NB4 (cell line): Measurements from ENCODE around the gene TAS2R50.

ENCODE experiments used
- POLR2A ChIP-seq: IDR thresholded peaks from 2 replicates; pipeline ENCODE4 v1.6.1; 2011; ENCODE audit warnings: mild to moderate bottlenecking; ENCODE audit not compliant: insufficient read length; ENCODE audit errors: extremely low read depth
- TF ChIP-seq, protein P1 (sequence below): IDR thresholded peaks from one replicate; pipeline ENCODE4 v1.5.1; 2012; ENCODE audit warnings: low read depth, low read length

DNA sequence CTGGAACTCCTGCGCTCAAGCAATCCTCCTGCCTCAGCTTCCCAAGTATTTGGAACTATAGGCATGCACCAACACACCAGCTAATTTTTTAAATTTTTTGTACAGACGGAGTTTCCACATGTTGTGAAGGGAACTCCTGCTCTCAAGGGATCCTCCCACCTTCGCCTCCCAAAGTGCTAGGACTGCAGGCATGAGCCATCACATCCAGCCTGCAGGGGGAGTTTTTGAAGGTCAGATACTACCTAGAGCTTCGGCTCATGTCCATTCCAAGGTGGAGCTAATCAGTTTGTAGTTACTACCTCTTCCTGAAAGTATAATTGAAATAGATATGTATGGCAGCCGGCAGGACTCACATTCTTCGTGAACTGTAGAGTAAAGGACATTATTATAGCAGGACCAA, 39.4 kb upstream of the TAS2R50 start:
- TF ChIP-seq, protein P1, sequence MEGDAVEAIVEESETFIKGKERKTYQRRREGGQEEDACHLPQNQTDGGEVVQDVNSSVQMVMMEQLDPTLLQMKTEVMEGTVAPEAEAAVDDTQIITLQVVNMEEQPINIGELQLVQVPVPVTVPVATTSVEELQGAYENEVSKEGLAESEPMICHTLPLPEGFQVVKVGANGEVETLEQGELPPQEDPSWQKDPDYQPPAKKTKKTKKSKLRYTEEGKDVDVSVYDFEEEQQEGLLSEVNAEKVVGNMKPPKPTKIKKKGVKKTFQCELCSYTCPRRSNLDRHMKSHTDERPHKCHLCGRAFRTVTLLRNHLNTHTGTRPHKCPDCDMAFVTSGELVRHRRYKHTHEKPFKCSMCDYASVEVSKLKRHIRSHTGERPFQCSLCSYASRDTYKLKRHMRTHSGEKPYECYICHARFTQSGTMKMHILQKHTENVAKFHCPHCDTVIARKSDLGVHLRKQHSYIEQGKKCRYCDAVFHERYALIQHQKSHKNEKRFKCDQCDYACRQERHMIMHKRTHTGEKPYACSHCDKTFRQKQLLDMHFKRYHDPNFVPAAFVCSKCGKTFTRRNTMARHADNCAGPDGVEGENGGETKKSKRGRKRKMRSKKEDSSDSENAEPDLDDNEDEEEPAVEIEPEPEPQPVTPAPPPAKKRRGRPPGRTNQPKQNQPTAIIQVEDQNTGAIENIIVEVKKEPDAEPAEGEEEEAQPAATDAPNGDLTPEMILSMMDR, result no peak
- TF ChIP-seq POLR2A, result no peak
